Ishikawa (cell line): ENCODE measurements around the gene ANKS6.

Source experiments
- CEBPB ChIP-seq: IDR thresholded peaks from 2 replicates; pipeline ENCODE4 v1.6.1; 2012
- CREB1 ChIP-seq: IDR thresholded peaks from 2 replicates; pipeline ENCODE4 v1.6.1; 2012; ENCODE audit warnings: low read depth
- EGR1 ChIP-seq: IDR thresholded peaks from 2 replicates; pipeline ENCODE4 v1.6.1; 2012
- EP300 ChIP-seq: IDR thresholded peaks from 2 replicates; pipeline ENCODE4 v1.6.1; 2012; ENCODE audit warnings: borderline replicate concordance
- FOXM1 ChIP-seq: IDR thresholded peaks from 2 replicates; pipeline ENCODE4 v1.6.1; 2012; ENCODE audit warnings: low read depth, borderline replicate concordance
- MAX ChIP-seq: IDR thresholded peaks from 2 replicates; pipeline ENCODE4 v1.6.1; 2012
- NFIC ChIP-seq: IDR thresholded peaks from 2 replicates; pipeline ENCODE4 v1.6.1; 2012
- RAD21 ChIP-seq: IDR thresholded peaks from 2 replicates; pipeline ENCODE4 v1.6.1; 2012; ENCODE audit warnings: low read depth
- TAF1 ChIP-seq: IDR thresholded peaks from 2 replicates; pipeline ENCODE4 v1.6.1; 2012; ENCODE audit warnings: low read depth, mild to moderate bottlenecking
- TCF12 ChIP-seq: IDR thresholded peaks from 2 replicates; pipeline ENCODE4 v1.6.1; 2012; ENCODE audit warnings: low read depth
- TEAD4 ChIP-seq: IDR thresholded peaks from 2 replicates; pipeline ENCODE4 v1.6.1; 2012
- USF1 ChIP-seq: IDR thresholded peaks from 2 replicates; pipeline ENCODE4 v1.6.1; 2012
- YY1 ChIP-seq: IDR thresholded peaks from 2 replicates; pipeline ENCODE4 v1.6.1; 2012; ENCODE audit warnings: low read depth
- ZBTB7A ChIP-seq: IDR thresholded peaks from 2 replicates; pipeline ENCODE4 v1.6.1; 2012; ENCODE audit warnings: low read depth
- TF ChIP-seq, protein P1 (sequence below): IDR thresholded peaks from 2 replicates; pipeline ENCODE4 v1.6.1; 2012; ENCODE audit warnings: low read depth, mild to moderate bottlenecking

The ANKS6 gene

GRCh38 chr9:98795295-98795955 is 930 bp downstream of the ANKS6 start:
- 0 out of 2 replicates have a peak, but pooled peaks have one; percentile 15 for TF ChIP-seq ZBTB7A
- TF ChIP-seq, protein P1, sequence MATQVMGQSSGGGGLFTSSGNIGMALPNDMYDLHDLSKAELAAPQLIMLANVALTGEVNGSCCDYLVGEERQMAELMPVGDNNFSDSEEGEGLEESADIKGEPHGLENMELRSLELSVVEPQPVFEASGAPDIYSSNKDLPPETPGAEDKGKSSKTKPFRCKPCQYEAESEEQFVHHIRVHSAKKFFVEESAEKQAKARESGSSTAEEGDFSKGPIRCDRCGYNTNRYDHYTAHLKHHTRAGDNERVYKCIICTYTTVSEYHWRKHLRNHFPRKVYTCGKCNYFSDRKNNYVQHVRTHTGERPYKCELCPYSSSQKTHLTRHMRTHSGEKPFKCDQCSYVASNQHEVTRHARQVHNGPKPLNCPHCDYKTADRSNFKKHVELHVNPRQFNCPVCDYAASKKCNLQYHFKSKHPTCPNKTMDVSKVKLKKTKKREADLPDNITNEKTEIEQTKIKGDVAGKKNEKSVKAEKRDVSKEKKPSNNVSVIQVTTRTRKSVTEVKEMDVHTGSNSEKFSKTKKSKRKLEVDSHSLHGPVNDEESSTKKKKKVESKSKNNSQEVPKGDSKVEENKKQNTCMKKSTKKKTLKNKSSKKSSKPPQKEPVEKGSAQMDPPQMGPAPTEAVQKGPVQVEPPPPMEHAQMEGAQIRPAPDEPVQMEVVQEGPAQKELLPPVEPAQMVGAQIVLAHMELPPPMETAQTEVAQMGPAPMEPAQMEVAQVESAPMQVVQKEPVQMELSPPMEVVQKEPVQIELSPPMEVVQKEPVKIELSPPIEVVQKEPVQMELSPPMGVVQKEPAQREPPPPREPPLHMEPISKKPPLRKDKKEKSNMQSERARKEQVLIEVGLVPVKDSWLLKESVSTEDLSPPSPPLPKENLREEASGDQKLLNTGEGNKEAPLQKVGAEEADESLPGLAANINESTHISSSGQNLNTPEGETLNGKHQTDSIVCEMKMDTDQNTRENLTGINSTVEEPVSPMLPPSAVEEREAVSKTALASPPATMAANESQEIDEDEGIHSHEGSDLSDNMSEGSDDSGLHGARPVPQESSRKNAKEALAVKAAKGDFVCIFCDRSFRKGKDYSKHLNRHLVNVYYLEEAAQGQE: no peak

DNA sequence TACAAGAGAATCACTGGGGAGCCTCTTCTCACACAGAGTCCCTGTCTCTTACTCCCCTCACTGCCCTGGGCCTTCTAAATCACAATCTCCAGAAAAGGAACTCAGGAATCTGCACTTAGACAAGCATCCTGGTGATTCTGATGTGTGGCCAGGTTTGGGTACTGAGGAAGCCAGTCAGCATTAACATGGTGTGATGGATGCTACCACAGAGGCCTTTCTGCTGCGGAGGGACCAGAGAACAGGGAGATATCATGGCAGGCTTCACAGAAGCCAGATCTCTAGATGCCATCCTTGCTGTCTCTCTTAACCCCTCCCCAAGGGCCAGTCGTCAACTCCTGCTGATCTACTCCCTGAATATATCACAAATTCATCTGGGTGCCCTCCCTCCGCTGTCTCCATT is 1.6 kb downstream of the ANKS6 start:
- TF ChIP-seq EGR1 (no peak), ZBTB7A (no peak), FOXM1 (no peak), USF1 (no peak), RAD21 (no peak), CREB1 (no peak), MAX (no peak), CEBPB (no peak), YY1 (no peak), EP300 (no peak), TCF12 (no peak), TEAD4 (no peak)
- TF ChIP-seq, protein P1: no peak

GRCh38 chr9:98793031-98793430 is 3.3 kb downstream of the ANKS6 start:
- TF ChIP-seq EP300 (no peak), CEBPB (no peak), TCF12 (no peak), YY1 (no peak), EGR1 (no peak), CREB1 (no peak), TEAD4 (no peak), ZBTB7A (no peak), MAX (no peak), NFIC (no peak), FOXM1 (no peak), RAD21 (no peak), TAF1 (no peak)
- TF ChIP-seq, protein P1: no peak

- peak; percentile 45; the same call in 1 of the 2 replicates for TF ChIP-seq TEAD4
- TF ChIP-seq, protein P1: no peak
- no peak for TF ChIP-seq FOXM1
- TF ChIP-seq TAF1: 0 out of 2 replicates have a peak, but pooled peaks have one; percentile 26
- TF ChIP-seq MAX: peak; percentile 62
- no peak for TF ChIP-seq NFIC
- no peak for TF ChIP-seq RAD21
- peak; percentile 5; the same call in 1 of the 2 replicates for TF ChIP-seq ZBTB7A
- no peak for TF ChIP-seq CREB1
These were observed 4.5 kb downstream of the ANKS6 start for GRCh38 chr9:98791608-98792490.
